Heart left ventricle (tissue), 16 donors: ENCODE measurements around the gene RNF182. TPM values are rescaled to one million over a fixed set of nuclear protein-coding genes. Genes with fewer than 3 reads are reported as not detected.

Source experiments
- ATAC-seq, 4 donors: fragments of 200-7000 bp; cut with Tn5 transposase; one replicate each; pipeline ENCODE4 v1.9.1; 2020 to 2022; ENCODE audit warnings: moderate library complexity in 4 of 4, mild to moderate bottlenecking in 3 of 4, moderate number of reproducible peaks in 1 of 4
- DNase-seq, 5 donors: peaks; one replicate each; pipeline ENCODE4 v3.0.0-alpha.2; 2020
- H3K27ac ChIP-seq, 12 donors: fragments of 200-600 bp; sonication (generic) in 4 of 12; one replicate each; pipeline versions ENCODE4 v1.5.0 to v1.8.0; 2016 to 2022; ENCODE audit warnings: mild to moderate bottlenecking in 2 of 12
- H3K27me3 ChIP-seq, 9 donors: fragments of 200-600 bp; sonication (generic) in 2 of 9; one replicate each; pipeline versions ENCODE4 v1.5.1 to v1.8.0; 2016 to 2022; ENCODE audit warnings: mild to moderate bottlenecking in 3 of 9
- H3K36me3 ChIP-seq, 9 donors: fragments of 200-600 bp; sonication (generic) in 2 of 9; one replicate each; pipeline versions ENCODE4 v1.5.0 to v1.8.0; 2018 to 2022; ENCODE audit warnings: mild to moderate bottlenecking in 2 of 9
- H3K4me1 ChIP-seq, 12 donors: fragments of 200-600 bp; sonication (generic) in 4 of 12; one replicate each; pipeline versions ENCODE4 v1.5.0 to v1.8.0; 2016 to 2022; ENCODE audit warnings: mild to moderate bottlenecking in 3 of 12
- H3K4me3 ChIP-seq, 12 donors: fragments of 200-600 bp; sonication (generic) in 4 of 12; one replicate each; pipeline versions ENCODE4 v1.5.0 to v1.8.0; 2017 to 2022; ENCODE audit warnings: mild to moderate bottlenecking in 9 of 12, moderate library complexity in 4 of 12
- H3K9me3 ChIP-seq, 12 donors: fragments of 200-600 bp; sonication (generic) in 4 of 12; one replicate each; pipeline versions ENCODE4 v1.5.0 to v1.8.0; 2016 to 2022; ENCODE audit warnings: mild to moderate bottlenecking in 1 of 12
- CTCF ChIP-seq, 12 donors: fragments of 200-600 bp; sonication (generic) in 4 of 12; IDR thresholded peaks; one replicate each; pipeline versions ENCODE4 v1.5.0 to v1.8.0; 2018 to 2022; ENCODE audit warnings: antibody characterized with exemption in 12 of 12, mild to moderate bottlenecking in 5 of 12
- POLR2A ChIP-seq, 2 donors: fragments of 450-650 bp; IDR thresholded peaks; one replicate each; pipeline ENCODE4 v1.6.1; 2017; ENCODE audit warnings: antibody characterized with exemption in 2 of 2, mild to moderate bottlenecking in 2 of 2, moderate library complexity in 2 of 2
- WGBS, 4 donors: extraction: QIAGEN DNeasy Blood & Tissue Kit in 2 of 4; methylation state at CpG; one replicate each; pipeline versions ENCODE4 v1.1.5 to v1.1.7; 2013 to 2018; 5-methylcytosine and 5-hydroxymethylcytosine counted together
- intact Hi-C, 10 donors: fragments of 100-400 bp; cut with DNase I; formaldehyde crosslinking; loops; one replicate each; pipeline versions ENCODE4 v1.11.1 to v1.14.2; 2022
- polyA plus RNA-seq, 2 donors: library from polyadenylated mRNA; stranded (reverse); fragments of 200-250 nt; gene quantifications; one replicate each; pipeline ENCODE4 v1.2.3, GENCODE V29; 2013
- total RNA-seq, 9 donors: library from RNA; depleted of rRNA in 2 of 9; stranded (reverse); fragments of >200 nt in 2 of 9; fragmentation: NEBNext Ultra II Directional in 3 of 9; extraction: Animal tissue kit (Norgen Biotek cat#: 25700) in 3 of 9; gene quantifications; one replicate each; pipeline versions ENCODE4 v1.1.0 to v1.2.4, GENCODE V29; 2016 to 2023
- donor health status: ischemic (EF 13 %, LVEDD 7.1; RV severe dilation, severe dysfunction).
- donor health status: healthy with polysubstance abuse.
- donor health status: DM: no; HTN: yes; CAD: no.
- donor health status: DM: no; HTN: no; CAD: no.
- donor health status: ischemic (EF 25% LVEDD 6.9; RV normal size, moderate dysfunction).
- donor health status: ischemic (EF 25% LVEDD 5.7; RV mildly dilated, moderate dysfunction).
- donor health status: healthy.
- donor health status: DM: yes; HTN: yes; CAD: no.
- donor health status: ischemic (EF 35%, LVEDD 5.7; RV mildly dilated, moderate dysfunction).
- donor health status: nonischemic (EF 11% LVEDD 7.7; RV severe dilation, severe dysfunction).
- donor health status: DM: yes; HTN: yes; CAD: no.
- donor health status: PGD.
- donor health status: ischemic (EF 29% LVEDD 5.4; RV normal size, mild dysfunction).
- donor health status: nonischemic (EF 23%, LVEDD 6.1; RV moderate dilation, normal function).

RNF182 gene
- total and polyA plus RNA-seq, 11 donors: 0.07 to 0.75 (median 0.39) TPM; not detected in 8

GRCh38 chr6:13993416-13993815 is 68.7 kb downstream of the RNF182 start:
- H3K4me1 ChIP-seq: no peaks in the 10 kb centered on the region
- H3K4me3 ChIP-seq: no peak overlapping the region
- TF ChIP-seq CTCF (IDR thresholded peaks at IDR 0.05) (no peak), POLR2A (IDR thresholded peaks at IDR 0.05) (no peak)
- peaks cover 0 to 26% (median 4%) of the 10 kb centered on the region in 9 donors for H3K27me3 ChIP-seq
- no peaks in the 10 kb centered on the region for H3K36me3 ChIP-seq
- intact Hi-C loops: no loop called here
- H3K9me3 ChIP-seq: no peaks in the 10 kb centered on the region
- ATAC-seq: no peak
- no peak for DNase-seq
- no peak overlapping the region for H3K27ac ChIP-seq
- 41 to 85% (median 66%) methylated on average over 2 of the region's 2 CpGs for WGBS, 4 donors

GRCh38 chr6:13998356-13998755 is 73.6 kb downstream of the RNF182 start:
- H3K36me3 ChIP-seq: no peaks in the 10 kb centered on the region
- H3K4me1 ChIP-seq: no peaks in the 10 kb centered on the region
- H3K27ac ChIP-seq: no peak overlapping the region
- intact Hi-C loops: no loop called here
- no peak overlapping the region for H3K4me3 ChIP-seq
- TF ChIP-seq CTCF (IDR thresholded peaks at IDR 0.05): no peak
- TF ChIP-seq POLR2A (IDR thresholded peaks at IDR 0.05): no peak
- 77 to 85% (median 82%) methylated on average over 3 of the region's 3 CpGs for WGBS, 4 donors
- peaks cover 0 to 8% (median 0%) of the 10 kb centered on the region in 9 donors for H3K27me3 ChIP-seq
- no peak for DNase-seq
- no peak for ATAC-seq
- no peaks in the 10 kb centered on the region for H3K9me3 ChIP-seq

- Histone ChIP-seq H3K27ac (no peak overlapping the region), H3K27me3 (peaks cover 0 to 8% (median 0%) of the 10 kb centered on the region in 9 donors), H3K9me3 (no peaks in the 10 kb centered on the region), H3K4me3 (no peak overlapping the region), H3K4me1 (no peaks in the 10 kb centered on the region), H3K36me3 (no peaks in the 10 kb centered on the region)
- ATAC-seq (no peak), DNase-seq (no peak)
- 61 to 72% (median 71%) methylated on average over 3 of the region's 3 CpGs for WGBS, 4 donors
- intact Hi-C loops: no loop called here
- TF ChIP-seq CTCF (IDR thresholded peaks at IDR 0.05) (no peak), POLR2A (IDR thresholded peaks at IDR 0.05) (no peak)
Measured at GRCh38 chr6:14000901-14001300, 76.1 kb downstream of the RNF182 start.

- intact Hi-C loops: no loop called here
- Histone ChIP-seq H3K27me3 (peaks cover 0 to 11% (median 0%) of the 10 kb centered on the region in 9 donors), H3K27ac (no peak overlapping the region), H3K4me3 (no peak overlapping the region), H3K36me3 (no peaks in the 10 kb centered on the region), H3K4me1 (no peaks in the 10 kb centered on the region), H3K9me3 (no peaks in the 10 kb centered on the region)
- DNase-seq: no peak
- ATAC-seq: no peak
- no peak for TF ChIP-seq POLR2A (IDR thresholded peaks at IDR 0.05)
- no peak for TF ChIP-seq CTCF (IDR thresholded peaks at IDR 0.05)
- WGBS, 4 donors: 68 to 73% (median 71%) methylated on average over 13 of the region's 13 CpGs
Measured at GRCh38 chr6:14001329-14002012, 76.7 kb downstream of the RNF182 start.
